GF-D8 (cell line): ENCODE results near the gene MINPP1.
"Not testable (repeated sequence)": the region's sequence is repeated elsewhere in the genome, so short reads cannot be mapped to it uniquely, and the experiment has no call there.

Experiments
- DNase-seq: peaks from one replicate; lab custom pipeline; 2025; lab: John Stamatoyannopoulos, UW

Gene MINPP1, protein sequence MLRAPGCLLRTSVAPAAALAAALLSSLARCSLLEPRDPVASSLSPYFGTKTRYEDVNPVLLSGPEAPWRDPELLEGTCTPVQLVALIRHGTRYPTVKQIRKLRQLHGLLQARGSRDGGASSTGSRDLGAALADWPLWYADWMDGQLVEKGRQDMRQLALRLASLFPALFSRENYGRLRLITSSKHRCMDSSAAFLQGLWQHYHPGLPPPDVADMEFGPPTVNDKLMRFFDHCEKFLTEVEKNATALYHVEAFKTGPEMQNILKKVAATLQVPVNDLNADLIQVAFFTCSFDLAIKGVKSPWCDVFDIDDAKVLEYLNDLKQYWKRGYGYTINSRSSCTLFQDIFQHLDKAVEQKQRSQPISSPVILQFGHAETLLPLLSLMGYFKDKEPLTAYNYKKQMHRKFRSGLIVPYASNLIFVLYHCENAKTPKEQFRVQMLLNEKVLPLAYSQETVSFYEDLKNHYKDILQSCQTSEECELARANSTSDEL

GRCh38 chr10:87504640-87505365 is at the start of gene MINPP1:
TSS of gene MINPP1 (plus strand) at chr10:87504893. CDS start at chr10:87504916, 23 bp downstream.
- DNase-seq: peak; percentile 57

DNA sequence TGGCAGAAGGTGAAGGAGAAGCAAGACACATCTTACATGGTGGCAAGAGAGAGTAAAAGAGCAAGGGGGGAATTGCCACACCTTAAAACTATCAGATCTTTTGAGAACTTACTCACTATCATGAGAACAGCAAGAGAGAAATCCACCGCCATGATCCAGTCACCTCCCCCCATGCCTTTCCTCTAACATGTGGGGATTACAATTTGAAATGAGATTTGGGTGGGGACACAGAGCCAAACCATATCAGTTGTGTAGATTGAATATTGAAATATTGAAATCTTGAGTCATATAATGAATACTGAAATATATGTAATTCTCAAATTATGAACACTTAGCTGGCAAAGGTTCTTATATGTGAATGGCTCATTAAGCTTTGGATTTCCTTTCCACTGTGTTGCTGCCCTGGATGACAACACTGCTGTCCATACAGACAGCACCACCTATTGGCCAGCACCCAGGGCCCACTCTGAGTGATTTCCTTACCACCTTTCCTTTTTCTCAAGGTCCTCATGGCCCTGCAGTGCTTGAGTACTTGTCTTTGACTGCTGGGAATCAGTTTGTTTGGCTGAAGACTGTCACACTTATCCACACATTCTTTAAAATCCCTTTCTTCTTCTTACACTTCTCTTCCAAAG is 48.0 kb upstream of the MINPP1 start:
- DNase-seq: not testable (repeated sequence)

DNA sequence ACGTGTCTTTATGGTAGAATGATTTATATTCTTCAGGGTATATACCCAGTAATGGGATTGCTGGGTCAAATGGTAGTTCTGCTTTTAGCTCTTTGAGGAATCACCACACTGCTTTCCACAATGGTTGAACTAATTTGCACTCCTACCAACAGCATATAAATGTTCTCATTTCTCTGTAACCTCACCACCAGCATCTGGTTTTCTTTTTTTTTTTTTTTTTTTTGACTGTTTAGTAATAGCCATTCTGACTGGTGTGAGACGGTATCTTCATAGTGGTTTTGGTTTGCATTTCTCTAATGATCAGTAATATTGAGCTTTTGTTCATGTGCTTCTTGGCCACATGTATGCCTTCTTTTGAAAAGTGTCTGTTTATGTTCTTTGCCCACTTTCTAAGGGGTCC is 42.9 kb upstream of the MINPP1 start:
- not testable (repeated sequence) for DNase-seq

GRCh38 chr10:87466849-87467248 is 37.8 kb upstream of the MINPP1 start:
- not testable (repeated sequence) for DNase-seq

DNA sequence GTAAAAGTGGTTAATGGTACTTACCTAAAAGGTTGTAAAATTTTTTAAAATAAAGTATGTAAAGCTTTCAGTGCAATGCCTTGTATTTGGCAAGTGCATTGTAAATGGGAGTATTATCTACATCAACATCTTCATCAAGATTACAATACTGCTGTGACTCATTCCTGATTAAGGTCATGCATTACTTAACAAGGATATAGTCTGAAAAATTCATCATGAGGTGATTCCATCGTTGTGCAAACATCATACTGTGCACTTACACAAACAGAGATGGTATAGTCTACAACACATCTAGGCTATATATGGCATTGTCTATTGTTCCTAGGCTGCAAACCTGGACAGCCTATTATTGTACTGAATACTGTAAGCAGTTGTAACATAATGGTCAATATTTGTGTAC is 16.0 kb upstream of the MINPP1 start:
- DNase-seq: not testable (repeated sequence)

DNA sequence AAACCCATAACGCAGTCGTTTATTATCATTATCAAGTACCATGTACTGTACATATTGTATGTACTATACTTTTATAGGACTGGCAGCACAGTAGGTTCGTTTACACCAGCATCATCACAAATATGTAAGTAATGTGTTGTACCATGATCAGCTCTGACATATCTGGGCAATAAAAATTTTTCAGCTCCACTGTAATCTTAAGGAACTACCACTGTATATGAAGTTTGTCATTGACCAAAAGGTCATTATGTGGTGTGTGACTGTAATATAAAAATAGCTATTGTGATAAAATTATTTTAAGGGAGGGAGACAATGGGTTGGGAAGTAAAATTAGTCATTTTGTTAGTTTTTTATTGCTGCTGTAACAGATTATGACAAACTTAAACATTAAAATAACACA is 14.4 kb upstream of the MINPP1 start:
- DNase-seq: not testable (repeated sequence)

DNA sequence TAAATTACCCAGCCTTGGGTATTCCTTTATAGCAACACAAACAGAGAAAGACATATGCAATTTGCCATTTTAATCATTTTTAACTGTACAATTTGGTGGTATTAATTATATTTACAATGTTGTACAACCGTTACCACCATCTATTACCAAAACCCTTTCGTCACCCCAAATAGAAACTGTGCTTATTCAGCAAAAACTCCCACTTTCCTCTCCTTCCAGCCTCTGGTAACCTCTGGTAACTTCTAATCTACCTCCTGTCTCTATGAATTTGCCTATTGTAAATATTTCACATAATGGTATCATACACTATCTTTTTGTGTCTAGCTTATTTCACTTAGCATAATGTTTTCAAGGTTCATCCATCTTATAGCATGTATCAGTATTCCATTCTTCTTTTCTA is 12.2 kb upstream of the MINPP1 start:
- DNase-seq: not testable (repeated sequence)

DNA sequence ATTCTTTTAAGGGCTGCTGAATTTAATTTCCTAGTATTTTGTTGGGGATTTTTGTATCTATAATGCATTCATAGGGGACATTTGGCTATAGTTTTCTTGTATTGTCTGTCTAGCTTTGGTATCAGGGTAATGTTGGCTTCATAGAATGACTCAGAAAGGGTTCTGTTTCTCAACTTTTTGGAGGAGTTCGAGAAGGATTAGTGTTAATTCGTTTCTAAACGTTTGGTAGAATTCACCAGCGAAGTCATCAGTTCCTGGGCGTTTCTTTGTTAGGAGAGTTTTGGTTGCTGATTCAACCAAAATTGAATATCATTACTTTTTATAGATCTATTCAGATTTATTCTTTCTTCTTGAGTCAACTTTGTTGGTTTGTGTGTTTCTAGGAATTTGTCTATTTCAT is 9.2 kb upstream of the MINPP1 start:
- DNase-seq: not testable (repeated sequence)

DNA sequence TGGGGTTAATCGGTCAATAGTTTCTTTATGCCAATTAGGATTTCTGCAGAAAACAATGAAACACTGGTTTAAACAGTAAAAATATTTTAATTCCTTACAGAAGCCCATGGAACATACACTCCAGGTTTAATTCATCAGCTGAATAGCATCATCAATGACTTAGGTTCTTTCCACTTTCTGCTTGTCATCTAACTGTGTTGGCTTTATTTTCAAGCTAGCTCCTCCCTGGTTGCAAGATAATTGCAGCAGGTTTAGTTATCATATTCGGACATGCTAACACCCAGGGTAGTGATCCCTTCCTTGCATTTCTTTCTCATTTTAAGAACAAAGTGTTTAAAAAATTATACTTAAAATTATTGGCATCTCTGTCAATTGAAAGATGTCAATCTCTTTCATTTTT is 7.3 kb upstream of the MINPP1 start:
- not testable (repeated sequence) for DNase-seq

DNA sequence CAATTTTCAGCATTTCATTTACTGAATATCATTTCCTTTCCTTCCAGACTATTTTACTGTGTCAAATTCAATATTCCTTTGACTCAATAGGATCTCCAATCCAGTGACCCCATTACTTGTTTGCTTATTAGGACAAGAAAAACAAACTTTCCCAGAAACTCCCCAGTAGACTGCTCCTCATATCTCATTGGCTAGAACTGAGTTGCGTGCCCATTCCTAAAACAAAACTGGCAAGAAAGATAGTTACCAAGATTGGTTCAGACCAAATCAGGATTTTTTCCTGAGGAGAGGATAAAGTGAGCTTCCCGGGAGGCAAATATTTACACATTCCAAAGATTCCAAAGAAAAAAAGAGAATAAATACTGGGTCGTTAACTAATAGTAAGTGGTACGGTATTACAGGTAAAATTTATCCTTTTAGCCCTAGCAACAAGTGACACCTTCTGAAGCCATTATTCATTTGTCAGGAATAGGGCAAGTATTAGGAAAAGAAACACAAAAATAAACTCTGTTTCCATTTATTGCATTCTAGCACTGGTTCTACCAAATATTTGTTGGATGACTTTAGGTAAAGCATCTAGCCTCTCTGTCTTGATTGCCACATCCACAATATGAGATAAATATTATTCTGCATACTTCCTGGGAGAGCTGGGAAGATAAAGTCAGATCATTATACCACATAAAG is 6.4 kb upstream of the MINPP1 start:
- not testable (repeated sequence) for DNase-seq

- peak; percentile 69 for DNase-seq
These were observed 4.0 kb upstream of the MINPP1 start for GRCh38 chr10:87500646-87501048.

- no peak for DNase-seq
These were observed 1.3 kb upstream of the MINPP1 start for GRCh38 chr10:87503401-87503800.

- DNase-seq: no peak
These were observed 807 bp upstream of the MINPP1 start for GRCh38 chr10:87503886-87504285.

GRCh38 chr10:87504307-87504639 is 420 bp upstream of the MINPP1 start:
- no peak for DNase-seq

DNA sequence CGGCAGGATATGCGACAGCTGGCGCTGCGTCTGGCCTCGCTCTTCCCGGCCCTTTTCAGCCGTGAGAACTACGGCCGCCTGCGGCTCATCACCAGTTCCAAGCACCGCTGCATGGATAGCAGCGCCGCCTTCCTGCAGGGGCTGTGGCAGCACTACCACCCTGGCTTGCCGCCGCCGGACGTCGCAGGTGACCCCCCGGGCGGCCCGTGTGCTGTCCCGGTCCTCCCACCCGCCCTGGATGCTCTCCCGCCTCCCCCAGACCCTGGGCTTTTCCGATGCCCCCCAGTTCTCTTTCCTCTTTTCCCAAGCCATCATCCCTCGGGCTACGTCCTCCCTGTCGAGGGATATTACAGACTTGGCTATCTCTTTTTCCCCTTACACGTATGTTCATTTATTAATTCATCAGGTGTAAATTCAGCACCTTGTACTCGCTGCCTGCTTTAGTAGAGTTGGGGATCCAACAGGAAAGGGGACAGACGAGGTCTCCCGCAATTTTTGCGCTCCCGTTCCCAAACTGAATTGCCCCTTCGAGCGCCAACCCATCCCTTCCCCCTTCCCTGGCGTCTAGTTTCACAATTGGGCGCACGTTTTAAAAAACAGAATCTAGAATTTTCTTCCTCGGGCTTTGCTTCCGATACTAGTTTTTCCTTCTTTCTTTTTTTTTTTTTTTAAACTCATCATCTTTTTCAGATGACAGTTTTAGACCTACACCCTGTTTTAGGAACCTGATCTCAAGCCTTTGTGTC is 846 bp downstream of the MINPP1 start:
- peak; percentile 34 for DNase-seq

- no peak for DNase-seq
These were observed 2.3 kb downstream of the MINPP1 start for GRCh38 chr10:87506956-87507355.

GRCh38 chr10:87507879-87508483 is 3.3 kb downstream of the MINPP1 start:
- DNase-seq: no peak

DNA sequence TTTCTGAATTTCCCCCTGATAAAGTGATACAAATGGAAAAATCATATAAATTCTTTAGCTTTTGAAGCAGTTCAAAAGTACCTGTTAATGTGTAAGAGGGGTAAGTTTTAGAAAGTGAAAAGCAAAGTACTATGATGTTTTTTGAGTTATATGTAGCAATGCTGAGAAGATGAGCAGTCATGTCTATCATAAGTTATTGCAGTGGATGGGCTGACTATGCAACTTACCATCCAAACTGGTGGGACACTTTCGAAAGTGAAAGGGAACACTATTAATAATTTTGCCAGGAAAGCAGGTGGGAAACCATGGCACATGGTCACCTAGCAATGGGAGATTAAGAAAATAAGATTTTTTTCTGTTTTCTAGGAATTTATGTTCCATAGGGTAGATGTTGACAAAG is 4.1 kb downstream of the MINPP1 start:
- no peak for DNase-seq

DNA sequence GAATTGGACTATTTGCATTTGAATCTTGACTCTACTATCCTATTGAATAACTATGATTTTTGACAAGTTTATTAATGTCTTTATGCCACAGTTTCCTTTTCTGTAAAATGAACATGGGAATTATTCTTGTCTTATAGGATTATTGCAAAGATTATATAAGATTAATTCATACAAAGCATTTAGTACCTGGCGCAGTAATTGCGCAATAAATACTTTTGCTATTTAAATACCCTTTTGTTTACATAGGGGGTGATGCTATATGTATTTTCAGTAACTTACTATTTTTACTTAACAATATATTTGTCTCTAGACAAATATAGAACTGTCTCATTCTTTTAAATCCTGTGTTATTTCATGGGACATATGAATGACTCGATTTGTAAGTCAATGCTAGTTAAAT is 5.3 kb downstream of the MINPP1 start:
- DNase-seq: no peak

- no peak for DNase-seq
These were observed 6.8 kb downstream of the MINPP1 start for GRCh38 chr10:87511526-87511925.

DNA sequence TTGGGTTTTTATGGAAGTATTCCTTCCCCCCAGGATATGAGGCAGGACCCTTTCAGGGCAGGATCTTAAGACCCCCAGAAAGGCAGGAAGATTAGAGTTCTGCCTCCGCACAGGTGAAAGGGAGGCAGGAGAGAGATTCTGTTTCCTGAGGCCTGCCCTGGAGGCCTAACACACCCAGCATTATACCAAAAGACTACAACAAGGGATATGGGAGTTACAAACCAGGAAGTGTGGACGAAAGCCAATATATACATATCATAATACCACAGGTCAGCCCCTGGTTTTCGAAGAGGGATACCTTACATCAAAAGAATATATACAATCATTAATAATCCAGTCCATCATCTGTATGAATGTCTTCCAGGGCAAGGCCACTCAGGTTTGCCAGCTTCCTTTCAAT is 14.2 kb downstream of the MINPP1 start:
- no peak for DNase-seq
